Spleen (tissue), 7 donors: ENCODE data around the gene HAUS3.

Source experiments
- POLR2A ChIP-seq, 3 donors: fragments of 450-650 bp; IDR thresholded peaks; one replicate each; pipeline ENCODE4 v1.5.1; 2017; ENCODE audit warnings: antibody characterized with exemption in 3 of 3, mild to moderate bottlenecking in 1 of 3
- TF ChIP-seq, protein P1 (sequence below), 11 experiments: fragments of 200-600 bp in 7 of 11; fragments of 450-650 bp in 4 of 11; sonication (generic) in 4 of 11; IDR thresholded peaks in 8 of 11; conservative IDR thresholded peaks in 3 of 11; 1 replicate in 7 of 11; 2 replicates in 4 of 11; pipeline versions ENCODE4 v1.4.0 to v1.8.0; 2016 to 2021; ENCODE audit warnings: antibody characterized with exemption in 11 of 11, inconsistent platforms in 4 of 11, mild to moderate bottlenecking in 1 of 11
- donor health status: DM: no; HTN: no; CAD: no; lungs with moderate emphysema.
- donor health status: DM: no; HTN: no; CAD: no.
- donor health status: DM: no; HTN: no; CAD: no.

DNA sequence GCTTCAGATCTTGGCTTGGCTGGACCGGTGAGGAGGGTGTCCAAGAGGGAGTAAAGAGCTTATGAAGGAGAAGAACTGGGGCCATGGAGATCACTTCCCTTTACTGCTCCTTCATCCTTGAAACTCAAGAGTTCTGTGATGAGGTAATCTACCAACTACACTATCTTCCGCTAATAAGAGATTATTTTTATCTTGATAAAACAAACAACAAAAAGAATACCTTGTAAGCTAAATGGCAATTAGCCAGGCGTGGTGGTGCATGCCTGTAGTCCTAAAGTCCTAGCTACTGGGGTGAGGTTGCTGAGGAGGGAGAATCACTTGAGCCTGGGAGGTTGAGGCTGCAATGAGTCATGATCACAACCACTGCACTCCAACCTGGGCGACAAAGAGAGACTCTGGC, 47.4 kb downstream of the HAUS3 start:
- TF ChIP-seq, protein P1, sequence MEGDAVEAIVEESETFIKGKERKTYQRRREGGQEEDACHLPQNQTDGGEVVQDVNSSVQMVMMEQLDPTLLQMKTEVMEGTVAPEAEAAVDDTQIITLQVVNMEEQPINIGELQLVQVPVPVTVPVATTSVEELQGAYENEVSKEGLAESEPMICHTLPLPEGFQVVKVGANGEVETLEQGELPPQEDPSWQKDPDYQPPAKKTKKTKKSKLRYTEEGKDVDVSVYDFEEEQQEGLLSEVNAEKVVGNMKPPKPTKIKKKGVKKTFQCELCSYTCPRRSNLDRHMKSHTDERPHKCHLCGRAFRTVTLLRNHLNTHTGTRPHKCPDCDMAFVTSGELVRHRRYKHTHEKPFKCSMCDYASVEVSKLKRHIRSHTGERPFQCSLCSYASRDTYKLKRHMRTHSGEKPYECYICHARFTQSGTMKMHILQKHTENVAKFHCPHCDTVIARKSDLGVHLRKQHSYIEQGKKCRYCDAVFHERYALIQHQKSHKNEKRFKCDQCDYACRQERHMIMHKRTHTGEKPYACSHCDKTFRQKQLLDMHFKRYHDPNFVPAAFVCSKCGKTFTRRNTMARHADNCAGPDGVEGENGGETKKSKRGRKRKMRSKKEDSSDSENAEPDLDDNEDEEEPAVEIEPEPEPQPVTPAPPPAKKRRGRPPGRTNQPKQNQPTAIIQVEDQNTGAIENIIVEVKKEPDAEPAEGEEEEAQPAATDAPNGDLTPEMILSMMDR (IDR thresholded peaks at IDR 0.05 in 8 of 11, conservative IDR thresholded peaks at IDR 0.05 in 3 of 11): no peak
- no peak for TF ChIP-seq POLR2A (IDR thresholded peaks at IDR 0.05)
